HG03460 (cell line): ENCODE data around the gene AUTS2.
"Not testable (repeated sequence)": the region's sequence is repeated elsewhere in the genome, so short reads cannot be mapped to it uniquely, and the experiment has no call there.

Experiments used
- ATAC-seq: cut with Tn5 transposase; IDR thresholded peaks from one replicate; pipeline ENCODE4 v1.9.1; 2021; ENCODE audit not compliant: unreplicated experiment

Gene AUTS2

GRCh38 chr7:70580161-70580560 lies 981.9 kb downstream of the AUTS2 start:
- ATAC-seq, result no peak

DNA sequence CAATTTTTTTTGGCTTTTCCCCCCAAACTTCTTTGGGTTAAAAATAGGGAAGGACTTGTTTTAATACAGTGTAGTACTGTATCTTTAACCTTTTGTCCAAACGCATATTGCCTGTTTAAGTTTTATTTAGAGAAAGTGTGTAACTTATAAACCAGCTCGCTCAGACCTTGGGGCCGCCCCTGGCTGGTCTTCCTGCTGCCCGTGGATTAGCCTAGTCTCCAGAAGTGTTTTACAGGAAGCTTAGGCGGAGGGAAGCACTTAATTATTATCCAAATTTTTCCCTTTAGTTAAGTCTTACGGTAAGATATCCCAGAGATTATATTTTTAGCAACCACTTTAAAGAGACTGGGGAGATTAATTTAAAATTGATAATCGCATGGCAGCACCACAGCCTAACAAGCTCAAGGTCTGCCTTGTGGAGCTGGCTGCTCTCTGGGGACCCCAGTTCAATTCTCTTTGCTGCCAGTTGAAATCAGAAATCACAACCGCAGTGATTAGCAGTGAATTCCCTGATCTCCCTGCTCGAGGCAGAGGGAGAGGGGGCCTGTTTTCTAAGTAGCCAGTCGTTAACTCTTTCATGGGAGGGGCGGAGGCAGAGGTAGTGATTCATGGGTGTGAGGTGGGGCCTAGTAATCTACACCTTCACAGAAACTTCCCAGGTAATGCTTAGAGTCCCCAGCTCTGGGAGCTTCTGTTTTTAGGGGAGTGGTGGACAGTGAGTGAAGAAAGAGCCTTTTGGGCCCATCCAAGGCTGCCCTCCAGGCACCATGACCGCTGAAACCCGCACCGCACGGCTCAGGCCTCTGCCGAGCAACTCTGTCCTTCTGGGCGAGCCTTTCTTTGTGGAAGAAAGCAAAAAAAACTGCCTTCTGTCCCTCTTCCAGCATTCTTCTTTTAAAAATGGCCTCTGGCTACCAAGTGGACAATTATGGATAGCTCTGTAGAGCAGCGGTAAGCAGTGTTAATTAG lies 984.9 kb downstream of the AUTS2 start:
- ATAC-seq, result no peak

DNA sequence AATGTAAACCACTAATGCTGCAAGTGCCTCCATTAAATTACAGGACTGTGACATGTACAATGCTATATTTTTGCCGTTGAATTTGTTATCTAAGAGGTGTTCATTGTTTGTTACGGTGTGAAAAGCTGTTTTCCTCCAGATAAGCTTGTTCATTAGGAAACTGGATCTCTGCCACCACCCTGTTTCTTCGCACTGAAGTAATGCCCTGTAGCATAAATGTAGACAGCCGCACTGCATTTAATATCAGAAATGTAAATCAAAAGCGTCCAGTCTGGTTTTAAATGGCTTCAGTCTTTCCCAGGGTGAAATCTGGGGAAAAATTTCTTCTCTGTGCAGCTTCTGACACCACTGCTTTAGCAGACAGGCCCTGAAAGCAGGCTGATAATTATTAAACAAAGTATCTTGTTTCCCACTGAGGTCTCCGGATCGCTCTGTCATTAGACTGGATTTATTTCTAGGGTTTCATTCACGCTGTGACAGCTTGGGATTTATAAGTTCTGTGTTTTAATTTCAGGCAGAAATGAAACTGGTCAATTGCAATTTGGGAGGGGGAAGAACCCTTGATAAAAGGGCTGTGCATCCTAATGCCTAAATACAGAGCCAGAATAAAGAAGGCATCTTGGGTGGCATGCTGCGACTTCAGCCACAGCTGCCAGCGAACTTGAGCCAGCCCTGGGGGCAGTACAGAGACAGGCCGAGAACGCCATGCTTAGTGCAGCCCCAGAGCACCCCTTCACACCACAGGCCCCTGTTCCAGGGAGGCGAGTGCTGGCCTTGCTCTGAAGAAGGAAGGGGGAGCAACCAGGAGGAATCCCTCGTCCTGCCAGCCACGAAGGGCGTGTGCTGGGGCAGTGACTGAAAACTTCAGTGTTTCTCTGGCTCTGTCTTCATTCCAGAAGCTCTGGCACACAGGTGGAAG lies 985.9 kb downstream of the AUTS2 start:
- no peak for ATAC-seq

DNA sequence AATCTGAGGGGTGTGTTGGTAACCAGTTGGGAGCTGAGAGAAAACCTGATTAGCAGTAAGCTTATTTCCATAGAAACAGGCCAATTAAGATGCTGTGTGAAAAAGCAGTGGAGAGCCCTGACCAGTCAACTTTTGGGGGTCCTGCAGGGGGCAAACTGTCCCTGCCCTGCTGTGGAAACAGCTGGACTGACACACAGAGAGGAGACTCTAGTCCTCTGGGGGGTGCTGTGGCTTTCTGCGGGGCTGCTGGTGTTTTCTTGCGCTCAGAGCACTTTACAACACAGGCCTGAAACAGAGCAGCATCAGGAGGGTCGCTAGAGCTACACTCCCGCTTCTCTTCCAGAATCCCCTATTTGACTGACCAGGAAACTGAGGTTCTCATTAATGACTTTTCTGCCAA lies 986.8 kb downstream of the AUTS2 start:
- ATAC-seq, result no peak

GRCh38 chr7:70586822-70587221 lies 988.5 kb downstream of the AUTS2 start:
- ATAC-seq, result no peak

DNA sequence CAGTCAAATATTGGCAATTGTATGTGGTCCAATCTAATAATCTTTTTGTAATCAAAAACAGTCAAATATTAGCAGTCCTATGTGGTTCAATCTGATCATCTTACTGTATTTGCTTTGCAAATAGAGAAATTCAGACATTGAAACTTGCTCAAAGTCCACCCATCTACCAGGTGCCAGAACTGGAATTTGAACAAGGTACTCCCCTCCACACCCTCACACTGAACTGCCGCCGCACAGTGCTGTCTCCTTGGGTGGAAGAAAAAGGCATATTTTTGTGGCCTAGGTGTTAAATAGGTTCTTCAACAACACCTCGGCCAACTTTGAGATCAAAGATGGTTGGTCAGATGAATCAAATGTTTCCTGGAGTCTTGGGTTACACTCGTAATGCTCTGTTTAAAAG lies 989.5 kb downstream of the AUTS2 start:
- no peak for ATAC-seq

DNA sequence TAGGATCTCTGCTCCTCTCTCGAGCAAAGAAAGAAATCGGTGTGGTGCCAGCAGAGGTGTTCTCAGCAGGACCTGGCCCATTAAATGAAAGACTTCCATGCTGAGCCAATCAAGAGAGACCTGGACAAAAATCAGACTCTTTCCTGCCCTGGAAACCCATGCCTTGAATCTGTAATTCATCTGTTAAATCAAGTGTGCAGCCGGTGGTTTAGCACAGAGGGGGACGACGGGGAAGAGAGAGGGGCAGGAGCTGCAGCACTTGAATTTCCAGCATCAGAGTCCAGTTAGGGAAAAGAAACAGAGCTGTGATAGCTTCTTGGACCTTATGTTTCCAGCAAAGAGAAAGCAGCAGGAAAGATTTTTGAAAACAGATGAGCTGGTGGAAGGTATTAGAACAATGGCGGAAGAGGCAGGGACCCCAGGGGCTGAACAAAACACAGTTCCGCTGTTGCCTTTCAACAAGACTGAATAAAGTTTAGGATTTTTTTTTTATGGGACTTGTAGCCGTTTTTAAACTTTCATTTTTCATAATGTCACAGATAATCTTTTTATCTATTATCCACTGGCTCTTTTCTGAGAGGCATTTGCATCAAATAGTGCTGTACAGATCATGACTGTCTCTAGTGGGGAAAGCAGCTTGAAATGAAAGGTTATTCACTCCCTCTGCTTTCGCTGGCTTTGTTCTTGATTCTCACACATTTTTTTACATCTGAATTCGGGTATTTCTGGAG lies 990.1 kb downstream of the AUTS2 start:
- no peak for ATAC-seq

DNA sequence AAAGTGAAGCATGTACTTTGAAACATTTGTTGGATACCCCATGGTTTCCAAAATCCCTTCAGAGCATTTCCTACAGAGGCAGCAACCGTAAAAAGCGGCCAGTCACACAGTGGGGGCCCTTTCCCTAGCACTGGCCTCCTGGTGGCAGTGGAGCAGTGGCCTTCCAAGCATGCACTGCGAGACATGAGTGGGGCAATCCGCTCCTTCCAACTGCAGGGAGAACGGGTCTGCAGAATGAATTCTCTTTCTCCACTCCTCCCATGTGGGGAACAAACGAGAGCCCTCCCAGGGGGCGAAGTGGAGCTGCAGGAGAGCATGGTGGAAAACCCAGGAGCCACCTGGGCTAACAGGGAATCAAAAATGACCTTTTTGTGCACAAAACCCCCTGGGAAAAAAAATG lies 990.7 kb downstream of the AUTS2 start:
- ATAC-seq, result no peak

DNA sequence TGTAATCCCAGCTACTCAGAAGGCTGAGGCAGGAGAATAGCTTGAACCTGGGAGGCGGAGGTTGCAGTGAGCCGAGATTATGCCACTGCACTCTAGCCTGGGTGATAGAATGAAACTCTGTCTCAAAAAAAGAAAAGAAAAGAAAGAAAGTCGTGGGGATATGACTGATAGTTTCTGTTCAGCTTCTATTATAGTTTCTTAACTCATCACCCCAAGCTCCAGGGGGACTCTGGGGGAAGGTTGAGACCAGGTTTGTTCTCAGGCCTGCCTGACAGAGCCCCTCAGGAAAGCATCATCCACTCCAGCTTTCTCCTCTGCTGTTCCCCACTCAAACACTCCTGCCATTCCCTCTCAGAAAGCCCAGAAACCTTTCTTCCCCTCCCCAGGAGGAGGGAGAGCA lies 991.3 kb downstream of the AUTS2 start:
- no peak for ATAC-seq

DNA sequence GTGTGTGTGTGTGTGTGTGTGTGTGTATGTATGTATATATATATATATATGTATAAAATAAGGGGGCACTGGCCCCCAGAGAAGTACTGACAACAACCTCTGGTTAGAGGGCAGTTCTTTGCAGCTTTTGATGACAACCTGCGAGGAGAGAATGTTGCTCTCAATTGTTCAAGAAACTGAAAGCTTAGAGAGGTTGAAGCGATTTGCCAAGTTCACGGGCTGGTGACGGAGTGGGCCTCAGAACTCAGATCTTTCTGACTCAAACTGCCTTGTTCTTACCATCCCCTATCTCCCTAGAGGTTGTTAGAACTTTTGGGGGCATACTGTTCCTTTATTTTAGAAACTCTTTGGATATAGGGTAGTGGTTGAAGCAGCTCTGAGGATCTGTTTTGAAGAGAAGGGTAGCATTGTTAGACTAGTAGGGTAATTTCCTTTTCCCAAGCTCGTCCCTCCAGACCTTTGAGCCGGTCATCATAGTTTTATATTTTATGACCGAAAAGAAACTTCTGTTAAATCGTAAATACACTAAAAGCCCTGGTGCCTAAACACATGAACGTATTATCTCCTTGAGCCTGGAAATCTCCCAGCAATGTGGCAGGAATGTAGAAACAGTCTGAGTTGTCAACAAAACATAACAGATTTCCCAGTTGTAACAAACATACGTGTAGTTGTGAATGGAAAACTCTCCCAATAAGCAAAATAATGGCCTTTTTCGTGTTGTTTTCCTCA lies 992.0 kb downstream of the AUTS2 start:
- no peak for ATAC-seq

DNA sequence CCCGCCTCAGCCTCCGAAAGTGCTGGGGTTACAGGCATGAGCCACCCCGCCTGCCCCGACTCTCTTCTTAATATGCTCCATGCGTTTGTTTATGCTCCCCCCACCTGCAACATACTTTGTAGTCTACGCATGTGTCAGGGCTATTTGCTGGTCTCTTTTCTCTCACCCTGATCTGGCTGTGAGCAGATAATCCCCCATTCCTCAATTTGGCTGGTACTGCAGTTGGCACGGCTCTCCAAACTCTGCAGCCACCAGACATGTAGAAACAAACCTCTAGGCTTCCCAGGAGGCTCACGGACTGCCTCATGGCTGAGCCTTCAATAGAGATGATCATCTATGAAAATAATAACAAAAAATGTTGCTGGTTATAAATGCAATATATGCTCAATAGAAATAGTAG lies 993.4 kb downstream of the AUTS2 start:
- no peak for ATAC-seq

- ATAC-seq, result no peak
These were observed 993.9 kb downstream of the AUTS2 start for GRCh38 chr7:70592171-70592570.

DNA sequence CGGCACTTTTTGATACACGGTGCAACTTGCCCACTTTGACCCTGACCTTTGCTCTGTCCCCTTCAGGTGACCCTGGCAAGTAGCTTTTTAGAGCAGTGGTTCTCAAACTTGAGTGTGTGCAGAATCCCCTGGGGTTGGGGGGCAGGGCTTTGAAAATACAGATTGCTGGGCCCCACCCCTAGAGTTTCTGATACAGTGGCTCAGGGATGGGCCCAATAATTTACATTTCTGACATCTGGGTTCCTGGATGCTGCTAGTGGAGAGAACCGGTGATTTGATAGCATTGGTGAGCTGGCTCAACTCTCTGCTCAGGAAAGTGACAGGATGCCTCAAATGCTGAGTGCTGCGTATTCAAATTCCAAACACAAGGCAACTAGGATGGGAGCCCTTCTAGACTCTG lies 995.9 kb downstream of the AUTS2 start:
- ATAC-seq, result no peak

DNA sequence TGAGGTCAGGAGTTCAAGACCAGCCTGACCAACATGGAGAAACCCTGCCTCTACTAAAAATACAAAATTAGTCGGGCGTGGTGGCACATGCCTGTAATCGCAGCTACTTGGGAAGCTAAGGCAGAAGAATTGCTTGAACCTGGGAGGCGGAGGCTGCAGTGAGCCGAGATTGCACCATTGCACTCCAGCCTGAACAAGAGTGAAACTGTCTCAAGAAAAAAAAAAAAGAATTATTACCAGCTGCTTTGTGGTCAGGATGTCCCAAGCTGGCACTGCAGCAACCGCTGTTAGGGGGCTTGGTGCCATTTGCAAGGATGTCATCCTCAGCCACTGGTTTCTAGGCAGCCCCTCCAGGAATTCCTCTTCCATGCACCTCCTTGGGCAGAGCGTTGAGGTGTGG lies 996.6 kb downstream of the AUTS2 start:
- not testable (repeated sequence) for ATAC-seq

GRCh38 chr7:70595370-70595754 lies 997.1 kb downstream of the AUTS2 start:
- ATAC-seq, result no peak

DNA sequence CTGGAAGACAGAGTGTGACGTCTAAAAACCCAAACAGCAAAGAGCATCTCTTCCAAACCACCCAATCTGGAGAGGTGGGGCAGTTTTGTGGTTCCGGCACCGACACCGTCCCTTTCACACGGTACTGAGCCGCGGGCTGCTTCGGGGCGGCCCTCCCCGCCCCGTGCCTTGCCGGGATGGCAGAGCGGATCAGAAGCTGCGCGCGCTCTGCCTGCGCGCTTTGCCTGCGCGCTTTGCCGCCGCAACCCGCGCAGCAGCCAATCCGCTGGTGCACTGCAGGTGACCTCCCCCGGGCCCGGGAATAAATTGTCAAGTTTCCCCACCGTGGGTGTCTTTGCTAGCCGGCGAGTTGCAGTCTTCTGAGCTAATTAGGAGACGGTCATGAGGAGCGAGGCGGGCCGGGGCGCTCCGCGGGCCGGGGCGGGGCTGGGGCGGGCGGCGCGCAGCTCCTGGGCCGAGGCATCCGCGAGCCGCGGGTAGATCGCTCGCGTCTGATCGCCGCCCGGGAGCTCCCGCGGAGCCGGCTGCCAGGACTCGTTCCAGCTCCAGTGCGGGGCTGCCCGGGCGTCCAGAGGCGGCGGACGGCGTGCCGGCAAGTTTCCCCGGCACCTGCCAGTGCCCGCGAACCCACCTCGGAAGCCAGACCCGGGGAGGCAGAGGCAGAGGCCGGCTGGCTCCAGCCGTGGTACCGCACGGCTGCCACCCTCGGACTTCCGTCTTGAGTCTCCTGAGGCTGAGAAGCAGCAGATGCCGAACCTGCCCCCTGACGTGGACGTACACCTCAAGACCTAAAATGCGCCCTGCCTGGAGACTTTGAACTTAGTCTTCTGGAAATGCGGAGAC lies 997.7 kb downstream of the AUTS2 start:
- peak; percentile 52 for ATAC-seq

DNA sequence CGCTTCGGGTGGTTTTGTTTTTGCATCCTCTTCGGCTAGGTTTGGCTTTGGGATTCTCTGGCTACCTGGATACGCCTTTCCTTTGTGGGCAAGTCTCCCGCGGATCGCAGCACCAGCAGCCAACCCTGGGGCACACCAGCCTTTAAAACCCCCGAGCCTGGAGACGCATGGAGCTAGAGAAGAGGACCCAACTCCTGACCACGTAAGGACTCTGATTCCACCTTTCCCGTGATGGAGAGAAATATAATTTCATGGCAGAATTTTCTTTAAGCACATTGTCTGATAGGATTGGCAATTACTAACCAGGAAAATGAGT lies 998.3 kb downstream of the AUTS2 start:
- no peak for ATAC-seq

- no peak for ATAC-seq
These were observed 998.8 kb downstream of the AUTS2 start for GRCh38 chr7:70597066-70597465.

DNA sequence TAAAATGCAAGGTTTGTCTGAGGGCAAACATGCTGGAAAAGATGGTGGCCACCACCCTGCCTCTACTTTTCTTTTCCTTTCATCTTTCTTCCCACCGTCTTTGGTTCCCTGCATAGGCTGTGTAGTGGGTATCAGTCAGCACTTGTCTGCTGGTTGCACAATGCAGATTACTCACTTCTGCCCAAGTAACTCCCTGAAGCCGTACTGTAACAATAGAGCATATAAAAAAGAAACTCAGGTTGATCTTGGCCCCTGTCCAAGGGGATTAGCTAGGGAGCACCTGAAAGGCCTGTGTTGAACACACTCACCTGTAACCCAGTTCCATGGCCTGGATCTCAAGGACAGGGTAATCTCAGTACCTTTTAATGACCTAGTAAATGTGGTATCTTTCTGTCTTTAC lies 1000.7 kb downstream of the AUTS2 start:
- no peak for ATAC-seq
